ENCODE data around the gene ATP9A. TPM values are rescaled to one million over a fixed set of nuclear protein-coding genes. Genes with fewer than 3 reads are reported as not detected.
A peak's percentile ranks its signal among the peaks of the same experiment; 100 is the strongest.
"Not testable (repeated sequence)": the region's sequence is repeated elsewhere in the genome, so short reads cannot be mapped to it uniquely, and the experiment has no call there.

The ATP9A gene
- total RNA-seq, 1 experiment from 2014 or later = 7.9 TPM

DNA sequence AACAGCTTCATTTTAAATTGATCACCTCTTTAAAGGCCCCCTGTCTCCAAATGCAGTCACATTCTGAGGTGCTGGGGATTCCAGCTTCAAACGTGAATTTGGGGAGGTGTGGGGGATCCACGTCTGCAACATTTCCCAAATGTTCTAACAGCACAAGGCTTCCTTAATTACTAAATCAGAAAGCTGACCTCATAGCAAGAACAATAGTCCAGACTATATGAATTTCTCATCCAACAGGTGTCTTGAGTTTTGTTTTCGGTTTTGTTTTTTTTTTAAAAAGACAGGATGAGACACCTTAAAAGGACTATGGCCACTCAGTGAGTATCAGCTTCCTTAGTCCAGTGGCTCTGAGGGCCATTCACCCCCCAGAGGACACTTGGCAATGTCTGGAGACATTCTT is 11.5 kb downstream of the ATP9A start:
- DNase-seq (ENCODE audit: low read depth) = no peak

GRCh38 chr20:51753220-51753619 is 15.0 kb downstream of the ATP9A start:
- not testable (repeated sequence) for DNase-seq (ENCODE audit: low read depth)

DNA sequence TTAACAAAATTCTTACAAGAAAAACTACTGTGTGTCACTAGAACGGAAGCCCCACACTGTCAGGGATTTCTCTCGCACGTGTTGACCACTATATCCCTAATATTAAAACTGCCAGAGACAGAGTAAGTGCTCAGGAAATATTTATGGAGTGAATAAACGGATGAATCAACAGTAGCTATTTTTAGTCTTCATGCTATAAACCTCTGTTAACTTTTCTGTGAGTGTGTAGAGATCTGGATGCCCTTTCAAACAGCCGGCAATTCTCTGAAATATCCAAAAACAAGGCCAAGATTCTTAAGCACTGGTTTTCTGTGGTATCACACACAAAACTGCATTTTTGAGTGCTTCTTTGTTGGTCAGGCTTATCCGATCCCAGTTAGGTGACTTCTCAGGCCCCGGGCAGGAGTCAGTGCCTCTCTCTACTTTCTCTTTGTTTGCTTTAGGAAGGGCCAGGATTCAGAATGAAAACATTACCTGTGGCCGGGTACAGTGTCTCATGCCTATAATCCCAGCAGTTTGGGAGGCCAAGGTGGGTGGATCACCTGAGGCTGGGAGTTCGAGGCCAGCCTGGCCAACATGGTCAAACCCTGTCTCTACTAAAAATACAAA is 15.7 kb downstream of the ATP9A start:
- DNase-seq (ENCODE audit: low read depth) = peak; percentile 53

- DNase-seq (ENCODE audit: low read depth) = no peak
These were observed 17.3 kb downstream of the ATP9A start for GRCh38 chr20:51750770-51751388.

- peak; percentile 98 for DNase-seq (ENCODE audit: low read depth)
These were observed 18.0 kb downstream of the ATP9A start for GRCh38 chr20:51750037-51750769.

GRCh38 chr20:51749674-51750036 is 18.5 kb downstream of the ATP9A start:
- DNase-seq (ENCODE audit: low read depth) = peak; percentile 48

DNA sequence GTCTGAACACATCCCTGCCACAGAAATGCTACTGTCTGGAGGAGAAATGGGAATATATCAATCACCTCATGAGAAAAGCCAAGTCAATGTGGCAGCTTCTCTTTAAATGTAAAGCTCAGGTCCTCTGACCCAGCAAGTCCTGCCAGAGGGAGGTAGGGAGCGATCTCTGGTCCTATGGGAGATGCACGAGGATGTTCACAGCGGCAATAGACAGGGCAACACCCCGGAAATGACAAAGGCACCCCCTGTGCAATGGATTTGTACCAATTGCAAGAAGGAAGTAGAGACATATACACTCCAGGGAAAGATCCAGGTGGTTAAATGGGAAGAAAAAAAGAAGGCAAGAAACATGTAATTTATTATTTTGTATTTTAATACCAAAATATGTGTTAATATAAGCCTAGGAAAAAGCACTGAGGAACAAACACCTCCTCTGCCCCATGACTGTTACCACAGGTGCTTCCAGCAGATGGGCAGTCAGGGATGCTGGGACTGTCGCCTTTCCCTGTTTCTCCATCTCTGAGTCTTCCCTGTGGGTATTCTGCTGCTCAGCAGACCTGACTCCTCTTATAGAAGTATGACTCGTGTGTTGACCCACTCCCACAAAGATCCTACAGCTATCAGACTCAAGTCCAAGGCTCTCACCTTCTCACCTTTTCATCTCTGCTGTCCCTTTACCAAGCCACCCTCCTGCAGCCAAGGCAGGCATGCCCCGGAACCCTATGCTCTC is 20.8 kb downstream of the ATP9A start:
- no peak for DNase-seq (ENCODE audit: low read depth)

- DNase-seq (ENCODE audit: low read depth) = no peak
These were observed 22.4 kb downstream of the ATP9A start for GRCh38 chr20:51745804-51746203.

DNA sequence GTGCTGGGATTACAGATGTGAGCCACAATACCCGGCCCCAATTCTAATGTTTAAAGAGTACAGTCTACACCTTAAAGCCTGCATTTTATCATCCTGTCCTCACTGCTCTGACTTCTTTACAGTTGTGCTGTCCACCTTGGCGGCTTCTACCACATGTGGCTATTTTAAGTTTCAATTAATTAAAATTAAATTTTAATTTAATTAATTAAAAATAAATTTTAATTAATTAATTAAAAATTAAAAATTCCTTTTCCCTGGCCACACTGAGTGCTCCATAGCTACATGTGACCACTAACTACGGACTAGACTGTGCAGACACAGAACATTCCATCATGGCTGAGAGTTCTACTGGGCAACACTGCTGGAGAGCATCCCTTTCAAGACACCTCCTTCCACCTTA is 27.4 kb downstream of the ATP9A start:
- no peak for DNase-seq (ENCODE audit: low read depth)

GRCh38 chr20:51740308-51740707 is 27.9 kb downstream of the ATP9A start:
- DNase-seq (ENCODE audit: low read depth) = not testable (repeated sequence)

DNA sequence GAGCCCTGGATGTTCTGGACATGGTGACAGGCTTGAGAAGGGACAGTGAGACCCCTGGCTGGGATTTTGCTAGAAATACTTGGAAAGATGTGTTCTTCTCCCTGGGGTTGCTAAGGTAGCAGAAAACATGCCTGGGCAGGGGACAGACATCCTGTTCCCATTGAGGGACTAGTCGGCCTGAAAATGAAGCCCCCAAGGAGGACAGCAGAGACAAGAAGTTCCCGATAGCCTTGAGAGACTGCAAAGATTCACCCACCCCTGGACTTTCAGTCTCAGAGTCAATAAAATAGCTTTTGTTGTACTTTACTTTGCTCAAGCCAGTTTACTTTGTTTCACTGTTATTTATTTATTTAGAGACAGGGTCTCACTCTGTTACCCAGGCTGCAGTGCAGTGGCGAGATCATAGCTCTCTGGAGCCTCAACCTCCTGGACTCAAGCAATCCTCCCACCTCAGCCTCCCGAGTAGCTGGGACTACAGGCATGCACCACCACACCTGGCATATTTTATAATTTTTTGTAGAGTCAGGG is 28.4 kb downstream of the ATP9A start:
- no peak for DNase-seq (ENCODE audit: low read depth)

DNA sequence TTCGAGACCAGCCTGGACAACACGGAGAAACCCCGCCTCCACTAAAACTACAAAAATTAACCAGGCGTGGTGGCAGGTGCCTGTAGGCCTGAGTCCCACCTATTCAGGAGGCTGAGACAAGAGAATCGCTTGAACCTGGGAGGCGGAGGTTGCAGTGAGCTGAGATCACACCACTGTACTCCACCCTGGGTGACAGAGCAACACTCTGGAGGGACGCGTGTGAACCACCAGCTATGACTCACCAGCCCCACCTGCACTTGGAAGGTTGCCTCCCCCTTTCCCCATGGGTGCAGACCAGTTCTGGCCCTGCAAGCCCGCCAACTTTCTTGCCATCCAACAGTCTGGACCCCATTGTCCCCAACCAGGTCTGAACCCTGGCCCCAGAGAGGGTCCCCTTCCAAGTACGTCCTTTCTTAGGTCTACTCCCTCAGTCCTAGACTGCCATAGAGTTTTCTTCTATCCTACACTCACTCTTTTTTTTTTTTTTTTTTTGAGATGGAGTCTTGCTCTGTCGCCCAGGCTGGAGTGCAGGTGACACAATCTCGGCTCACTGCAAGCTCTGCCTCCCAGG is 29.2 kb downstream of the ATP9A start:
- DNase-seq (ENCODE audit: low read depth) = peak; percentile 70

GRCh38 chr20:51738261-51738660 is 29.9 kb downstream of the ATP9A start:
- not testable (repeated sequence) for DNase-seq (ENCODE audit: low read depth)

- DNase-seq (ENCODE audit: low read depth) = no peak
These were observed 31.2 kb downstream of the ATP9A start for GRCh38 chr20:51736947-51737346.

DNA sequence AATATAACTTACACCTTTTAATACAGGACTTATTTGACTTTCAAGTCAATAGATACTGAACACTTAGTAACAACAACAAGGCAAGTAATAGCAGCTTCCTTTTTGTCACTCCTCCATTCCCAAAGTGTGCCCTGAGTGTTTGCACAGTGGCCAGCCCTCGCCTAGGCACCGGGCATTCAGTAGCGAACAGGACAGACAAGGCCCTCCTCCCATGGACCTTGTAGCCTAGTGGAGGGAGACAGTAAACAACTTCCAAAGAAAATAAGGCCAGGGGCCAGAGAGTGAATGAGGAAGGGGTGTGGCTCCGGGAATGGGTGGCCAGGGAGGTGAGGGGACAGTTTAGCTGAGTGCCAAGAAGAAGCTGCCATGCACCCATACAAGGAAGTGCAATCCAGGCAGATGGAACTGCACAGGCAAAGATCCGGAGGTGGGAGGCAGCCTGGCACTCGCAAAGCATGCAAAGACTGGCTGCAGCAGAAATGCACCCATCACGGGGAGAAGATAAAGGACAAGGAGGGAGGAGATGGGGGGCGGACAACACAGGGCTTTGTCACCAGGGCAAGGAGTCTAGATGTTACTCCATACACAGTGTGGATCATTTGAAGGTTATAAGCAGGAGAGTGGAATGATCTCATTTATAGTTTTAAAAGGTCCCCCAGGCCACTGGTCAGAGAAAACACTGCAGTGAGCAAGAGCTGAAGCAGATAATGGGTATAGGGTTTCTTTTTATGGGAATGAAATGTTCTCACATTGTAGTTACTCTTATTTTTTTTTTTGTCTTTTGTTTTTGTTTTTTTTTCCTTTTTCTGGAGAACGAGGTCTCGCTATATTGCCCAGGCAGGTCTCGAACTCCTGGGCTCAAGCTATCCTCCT is 32.2 kb downstream of the ATP9A start:
- DNase-seq (ENCODE audit: low read depth) = no peak

DNA sequence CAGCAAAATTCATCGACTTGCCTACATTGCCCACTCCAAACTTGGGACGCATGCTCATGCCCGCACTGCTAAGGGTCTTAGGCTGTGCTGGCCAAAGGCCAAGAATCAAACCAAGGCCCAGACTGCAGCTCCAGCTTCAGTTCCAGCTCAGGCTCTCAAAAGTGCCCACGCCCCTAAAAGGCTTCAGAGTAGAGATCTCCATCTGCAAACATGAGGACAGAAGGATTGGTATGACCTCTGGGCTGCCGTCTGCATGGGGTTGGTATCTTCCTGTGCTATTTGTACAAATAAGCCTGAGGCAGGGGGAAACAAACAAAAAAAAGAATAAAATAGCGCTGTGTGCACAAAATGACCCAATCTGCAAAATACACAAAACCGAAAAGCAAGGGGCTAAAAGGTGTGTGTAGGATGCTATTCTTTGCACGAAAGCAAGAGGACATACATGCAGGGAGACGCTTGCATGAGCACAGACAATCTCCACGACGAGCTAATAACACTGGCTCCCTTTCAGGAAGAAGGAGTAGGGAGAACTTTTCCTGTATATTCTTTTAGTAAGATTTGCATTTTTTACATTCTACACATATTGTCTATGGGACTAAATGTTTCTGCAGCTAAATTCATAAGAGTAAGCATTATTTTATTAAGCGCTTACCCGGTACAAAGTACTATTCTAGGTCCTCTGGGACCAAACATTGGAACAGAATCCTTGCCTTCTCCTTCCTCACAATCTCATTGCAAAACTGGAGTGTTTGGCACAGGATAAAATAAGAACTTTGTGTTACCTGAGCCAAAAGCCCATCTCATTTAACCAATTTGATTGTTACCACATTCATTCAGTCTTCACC is 33.1 kb downstream of the ATP9A start:
- no peak for DNase-seq (ENCODE audit: low read depth)

DNA sequence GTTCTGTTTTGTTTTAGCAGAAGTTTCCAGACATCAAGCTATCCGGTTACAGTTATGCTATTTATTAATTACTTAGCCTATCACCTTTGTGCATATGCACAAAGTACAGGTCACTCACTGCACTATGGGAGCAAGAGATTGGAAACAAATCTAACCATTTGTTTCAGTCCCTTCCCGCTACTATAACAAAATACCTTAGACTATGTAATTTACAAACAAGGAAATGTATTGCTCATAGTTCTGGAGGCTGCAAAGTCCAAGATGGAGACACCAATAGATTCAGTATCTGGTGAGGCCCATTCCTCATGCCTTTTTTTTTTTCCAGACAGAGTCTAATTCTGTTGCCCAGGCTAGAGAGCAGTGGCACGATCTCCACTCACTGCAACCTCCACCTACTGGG is 35.1 kb downstream of the ATP9A start:
- DNase-seq (ENCODE audit: low read depth) = no peak

GRCh38 chr20:51732096-51732791 is 35.9 kb downstream of the ATP9A start:
- no peak for DNase-seq (ENCODE audit: low read depth)

DNA sequence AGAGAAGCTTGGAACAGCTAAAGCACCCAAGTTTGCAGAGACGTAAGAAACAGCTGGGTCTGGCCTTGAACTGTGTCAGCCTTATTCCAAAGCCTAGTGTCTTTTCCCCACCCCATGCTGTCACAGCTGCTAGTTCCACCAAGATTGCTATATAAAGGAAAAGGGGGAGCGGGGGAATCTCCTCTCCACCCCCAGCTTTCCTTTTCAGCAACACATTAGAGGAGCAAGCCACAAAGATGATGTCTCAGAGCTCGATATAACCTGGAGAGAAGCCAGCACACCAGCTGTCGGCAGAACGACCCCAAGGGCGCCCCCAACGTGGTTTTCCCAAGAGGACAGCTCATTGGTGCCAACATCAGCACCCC is 36.5 kb downstream of the ATP9A start:
- no peak for DNase-seq (ENCODE audit: low read depth)

Measured in Daoy (cell line).